GM18870 (cell line): ENCODE results near the gene NUDT12.

Source experiments
- ATAC-seq: cut with Tn5 transposase; IDR thresholded peaks from one replicate; pipeline ENCODE4 v1.9.1; 2021; ENCODE audit warnings: moderate library complexity; ENCODE audit not compliant: unreplicated experiment

The NUDT12 gene

DNA sequence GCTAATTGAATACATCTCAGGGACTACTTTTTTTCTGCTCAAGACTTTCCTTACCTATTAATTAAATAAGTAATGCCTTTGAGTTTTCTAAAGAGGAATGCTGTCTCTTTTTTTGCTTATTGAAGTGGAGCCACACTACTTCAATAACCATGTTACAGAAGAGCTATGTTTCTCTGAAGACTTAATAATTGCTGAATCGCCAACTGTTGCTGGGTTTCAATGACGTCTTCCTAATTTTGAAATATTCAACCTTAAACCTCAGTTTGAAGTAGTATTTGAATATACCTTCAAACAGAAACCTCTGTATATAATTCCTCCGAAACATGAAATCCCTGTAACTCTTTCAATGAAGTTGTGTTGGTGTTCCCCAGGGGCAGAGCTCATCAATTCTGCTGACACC is 21.0 kb downstream of the NUDT12 start:
- ATAC-seq: no peak

DNA sequence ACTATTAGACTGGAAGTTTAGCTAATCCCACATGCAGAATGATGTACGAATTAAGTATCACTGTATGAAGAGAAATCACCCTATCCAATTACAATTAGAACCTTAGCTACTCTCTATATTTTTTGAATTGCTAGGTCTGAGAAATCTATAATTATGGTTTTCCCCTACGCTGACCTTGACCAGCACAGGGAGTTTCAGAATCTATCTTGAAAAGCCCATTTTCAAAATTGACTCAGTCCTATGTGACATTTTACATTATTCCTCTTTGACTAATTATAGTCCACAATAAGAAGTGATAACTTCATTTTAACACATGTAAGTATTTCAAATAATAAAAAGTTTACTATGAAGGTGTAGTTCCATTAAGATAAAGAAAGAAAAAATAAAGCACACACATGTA is 21.5 kb downstream of the NUDT12 start:
- no peak for ATAC-seq

DNA sequence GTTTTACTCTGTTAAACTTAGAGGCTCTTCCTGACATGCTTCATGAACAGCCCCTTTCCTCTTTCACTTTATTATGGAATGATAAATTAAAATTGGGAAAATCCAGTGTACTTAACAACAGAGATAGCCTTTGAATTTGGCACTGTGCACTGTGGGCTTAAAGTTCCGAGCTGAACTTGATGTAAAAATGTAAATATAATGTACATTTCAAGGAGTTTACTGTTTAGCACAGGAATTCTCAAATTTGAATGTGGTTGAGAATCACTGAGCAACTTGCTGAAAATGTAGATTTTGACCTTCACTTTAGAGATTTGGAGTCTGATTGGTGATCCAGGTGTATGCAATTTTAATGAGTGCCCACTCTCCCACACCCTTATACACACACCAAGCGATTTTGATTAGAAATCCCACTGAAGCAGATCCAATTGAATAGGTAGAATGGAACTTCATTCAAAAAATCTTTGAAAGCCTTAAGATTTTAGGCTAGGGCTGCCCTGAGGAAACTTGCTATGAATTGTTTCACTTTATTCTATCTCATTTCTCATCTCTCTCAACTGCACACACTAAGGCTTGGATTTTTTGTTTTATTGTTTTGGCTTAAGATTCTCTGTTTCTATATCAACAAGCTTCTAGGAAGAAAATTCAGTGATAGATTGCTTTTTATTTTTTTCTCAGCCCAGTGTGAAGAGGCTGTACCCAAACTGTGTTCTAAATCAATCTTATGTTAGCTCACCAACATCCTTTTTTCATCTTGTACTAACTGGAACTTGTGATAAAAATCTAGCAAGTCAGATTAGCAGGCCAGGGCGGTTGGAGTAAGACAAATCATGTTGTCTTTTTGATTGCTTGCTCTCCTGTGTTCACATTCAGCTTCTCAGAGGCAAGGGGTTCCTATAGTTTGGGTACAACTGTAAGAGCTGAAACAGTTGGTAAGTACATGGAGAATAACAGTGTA is 22.9 kb downstream of the NUDT12 start:
- ATAC-seq: no peak

DNA sequence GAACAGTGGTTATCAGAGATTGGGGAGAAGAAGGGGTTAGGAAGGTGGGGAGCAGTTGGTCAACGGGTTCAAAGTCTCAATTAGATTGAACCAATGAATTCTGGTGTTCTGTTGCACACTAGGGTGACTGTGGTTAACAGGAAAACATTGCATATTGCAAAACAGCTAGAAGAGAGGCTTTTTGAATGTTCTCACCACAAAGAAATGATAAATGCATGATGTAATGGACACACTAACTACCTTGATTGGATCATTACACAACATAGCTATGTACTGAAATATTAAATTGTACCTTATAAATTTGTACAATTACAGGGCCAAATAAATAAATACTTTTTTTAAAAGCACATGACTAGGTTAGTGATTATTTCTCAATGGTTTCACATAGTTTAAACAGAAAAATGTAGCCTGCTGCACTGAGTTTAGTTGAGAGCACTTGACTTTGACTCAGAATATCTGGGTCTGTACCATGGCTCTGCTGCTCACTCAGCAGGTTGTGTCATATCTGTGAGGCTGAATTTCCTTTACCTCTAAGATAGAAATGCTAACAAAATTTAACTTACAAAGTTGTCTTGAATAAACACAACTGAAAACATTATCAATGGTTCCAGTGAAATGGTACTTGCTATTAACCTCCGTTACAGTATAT is 30.4 kb downstream of the NUDT12 start:
- no peak for ATAC-seq

DNA sequence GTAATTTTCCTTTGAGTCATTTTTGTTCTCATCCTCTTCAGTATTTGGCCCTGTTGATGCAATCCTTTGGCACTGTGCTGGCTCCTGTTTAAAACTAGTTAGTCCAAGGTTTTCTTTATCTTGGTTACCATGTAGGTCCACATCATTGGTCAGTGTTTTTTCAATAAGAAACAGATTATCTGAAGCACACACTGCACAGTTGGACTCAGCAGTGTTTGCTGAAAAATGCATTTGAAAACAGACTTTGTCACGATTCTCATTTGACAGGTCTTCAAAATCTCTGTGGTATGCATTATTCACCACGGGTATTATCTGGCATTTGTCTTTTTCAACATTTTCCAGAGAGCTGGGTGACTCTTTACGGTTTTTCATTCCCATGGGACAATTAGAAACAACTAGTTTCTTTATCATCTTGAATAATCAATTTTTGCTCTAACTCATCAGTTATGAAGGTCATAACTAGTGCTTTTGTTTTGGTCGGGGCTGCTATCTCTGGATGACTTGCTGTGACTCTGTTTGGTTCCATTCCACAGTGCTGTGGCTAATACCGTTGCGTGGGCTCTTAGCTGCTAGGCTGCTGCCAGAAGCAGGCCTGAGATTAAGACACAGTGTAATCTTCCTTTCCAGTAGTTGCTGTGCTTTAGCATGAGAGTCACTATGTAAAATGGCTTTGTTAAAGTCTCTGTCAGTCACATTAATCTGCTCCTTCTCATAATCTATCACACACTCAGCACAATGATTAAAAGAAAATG is 36.2 kb downstream of the NUDT12 start:
- no peak for ATAC-seq

DNA sequence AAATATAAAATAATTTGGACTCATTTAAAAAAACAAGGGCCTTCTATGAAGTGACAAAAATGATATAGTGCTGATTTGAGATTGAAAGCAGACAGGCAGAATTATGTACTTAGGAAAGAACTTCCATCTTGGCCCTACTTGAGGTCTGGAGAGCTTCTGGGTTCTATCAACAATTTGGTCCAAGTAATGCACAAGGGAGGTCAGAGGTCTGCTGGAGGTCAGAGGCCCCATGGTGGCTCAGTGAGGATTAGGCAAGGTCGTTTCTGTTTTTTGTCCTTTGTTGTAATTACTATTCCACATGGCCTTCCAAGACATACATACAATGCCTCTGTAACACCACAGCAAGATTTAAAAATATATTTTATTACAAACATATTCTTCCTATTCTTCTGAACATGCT is 37.2 kb downstream of the NUDT12 start:
- no peak for ATAC-seq

DNA sequence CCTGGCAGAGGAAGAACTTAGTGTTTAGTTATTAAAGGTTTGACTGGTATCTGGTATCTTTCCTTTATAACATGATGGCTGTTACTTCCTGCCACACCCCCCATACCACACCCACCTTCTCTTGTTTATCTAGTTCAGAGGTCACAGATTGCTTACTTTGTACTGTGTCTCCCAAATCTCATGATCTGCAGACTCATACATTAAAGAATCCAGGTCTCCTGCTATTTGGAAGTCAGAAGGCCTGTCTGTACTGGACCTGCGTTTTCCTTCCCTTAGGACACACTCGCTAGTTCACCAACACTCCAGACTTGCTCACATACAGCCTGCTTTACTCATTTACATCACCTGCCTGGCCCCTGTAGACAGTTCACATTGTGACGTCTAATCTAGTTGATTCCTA is 39.3 kb downstream of the NUDT12 start:
- ATAC-seq: no peak

DNA sequence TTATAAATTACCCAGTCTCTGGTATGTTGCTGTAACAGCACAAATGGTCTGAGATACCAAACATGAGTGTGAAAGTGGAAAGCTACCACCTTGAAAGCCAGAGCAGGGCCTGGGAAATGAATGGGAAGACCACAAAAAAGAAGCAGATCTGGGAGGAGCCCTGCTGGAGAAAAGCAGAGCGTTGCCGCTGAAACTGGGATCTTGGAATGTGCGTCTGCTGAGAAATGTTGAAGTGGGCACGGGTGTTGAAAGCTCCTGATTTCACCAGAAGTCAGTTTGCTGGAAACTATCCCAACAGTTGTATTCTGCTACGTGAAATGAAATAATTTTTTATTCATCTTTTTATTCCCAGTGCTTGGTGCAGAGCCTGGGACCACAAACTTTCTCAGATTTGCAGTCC is 40.0 kb downstream of the NUDT12 start:
- no peak for ATAC-seq

DNA sequence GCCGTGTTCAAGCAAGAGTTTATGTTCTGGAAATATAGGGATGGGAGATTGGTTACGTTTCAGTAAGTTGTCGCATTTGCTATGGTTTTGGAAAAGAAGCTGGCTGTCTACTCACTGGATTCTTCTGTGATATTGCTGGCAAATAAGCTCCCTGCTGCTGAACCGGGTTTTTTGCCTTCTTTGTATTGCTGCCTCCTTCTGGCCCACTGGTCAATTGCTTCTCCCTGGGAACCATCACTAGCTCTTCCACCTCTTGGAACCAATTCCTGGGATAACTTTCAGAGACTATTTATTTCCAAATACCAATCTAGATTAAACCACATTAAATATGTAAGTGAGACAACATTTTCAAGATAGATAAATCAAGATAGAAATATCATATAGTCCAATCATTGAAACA is 43.0 kb downstream of the NUDT12 start:
- no peak for ATAC-seq

DNA sequence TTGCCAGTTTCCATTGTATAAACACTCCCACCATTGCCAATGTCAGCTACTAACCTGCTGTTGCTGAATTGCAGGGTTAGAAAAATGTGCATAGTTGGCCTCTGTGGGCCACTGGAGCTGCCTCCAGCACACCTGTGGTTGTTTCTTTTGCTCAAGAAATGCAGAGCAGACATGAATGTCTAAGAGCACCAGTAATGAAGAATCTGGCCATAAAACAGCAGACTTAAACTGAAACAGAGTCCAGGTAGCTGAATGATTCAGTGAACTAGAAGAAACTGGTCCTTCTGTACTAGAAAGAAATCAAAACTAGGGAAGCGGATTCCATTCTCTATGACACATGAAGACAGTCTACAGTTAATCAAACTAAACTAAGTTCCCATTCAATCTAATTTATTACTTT is 48.2 kb downstream of the NUDT12 start:
- no peak for ATAC-seq

DNA sequence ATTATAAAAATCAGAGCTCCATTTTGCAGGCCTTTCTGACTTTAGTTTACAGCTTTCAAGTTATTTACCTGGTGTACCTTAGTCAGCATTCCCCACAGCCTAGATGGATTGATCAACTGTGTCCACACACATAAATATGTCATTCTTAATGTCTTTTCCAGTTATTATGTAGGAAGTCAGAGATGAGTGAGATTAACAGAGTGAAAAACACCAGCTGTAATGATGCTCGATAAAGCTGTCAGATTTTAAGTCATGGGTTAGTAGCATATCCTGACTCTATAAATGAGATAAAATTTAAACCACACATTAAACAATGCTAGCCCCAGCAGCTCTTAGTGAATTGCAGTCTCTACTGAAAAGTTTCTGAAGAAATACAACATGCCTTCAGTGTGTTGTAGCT is 48.9 kb downstream of the NUDT12 start:
- ATAC-seq: no peak

DNA sequence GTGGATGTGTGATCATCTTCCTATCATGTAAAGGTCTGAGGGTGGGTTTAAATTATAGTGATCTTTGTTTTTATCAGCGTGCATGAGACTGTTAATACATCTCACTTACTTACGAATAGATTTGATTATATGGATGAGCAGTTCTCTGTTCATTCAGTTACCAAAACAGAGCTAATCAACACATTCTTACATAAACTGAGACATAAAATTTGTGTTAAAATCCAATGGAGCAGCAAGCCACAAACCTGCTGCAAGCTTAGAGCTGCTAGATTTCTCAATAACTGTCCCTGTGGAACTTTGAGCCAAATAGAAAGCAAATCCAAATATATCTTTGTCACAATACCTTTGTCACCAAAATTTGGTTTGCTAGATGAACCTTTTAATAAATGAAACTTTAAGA is 50.1 kb downstream of the NUDT12 start:
- no peak for ATAC-seq

DNA sequence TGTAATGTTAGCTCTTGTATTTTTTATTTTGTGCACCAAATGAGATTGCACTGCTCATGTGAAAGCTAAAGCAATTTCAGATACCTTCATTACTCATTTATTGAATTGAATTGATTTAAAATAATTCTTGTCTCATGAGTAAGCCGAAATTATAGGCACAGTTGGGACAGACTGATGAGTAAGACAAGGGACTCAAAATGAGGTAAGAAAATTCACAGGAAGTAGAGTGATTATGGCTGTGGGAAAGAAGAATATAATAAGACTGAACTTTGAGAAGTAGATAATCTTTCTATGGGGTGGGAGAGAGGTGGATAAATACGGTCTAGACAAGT is 51.1 kb downstream of the NUDT12 start:
- ATAC-seq: no peak

DNA sequence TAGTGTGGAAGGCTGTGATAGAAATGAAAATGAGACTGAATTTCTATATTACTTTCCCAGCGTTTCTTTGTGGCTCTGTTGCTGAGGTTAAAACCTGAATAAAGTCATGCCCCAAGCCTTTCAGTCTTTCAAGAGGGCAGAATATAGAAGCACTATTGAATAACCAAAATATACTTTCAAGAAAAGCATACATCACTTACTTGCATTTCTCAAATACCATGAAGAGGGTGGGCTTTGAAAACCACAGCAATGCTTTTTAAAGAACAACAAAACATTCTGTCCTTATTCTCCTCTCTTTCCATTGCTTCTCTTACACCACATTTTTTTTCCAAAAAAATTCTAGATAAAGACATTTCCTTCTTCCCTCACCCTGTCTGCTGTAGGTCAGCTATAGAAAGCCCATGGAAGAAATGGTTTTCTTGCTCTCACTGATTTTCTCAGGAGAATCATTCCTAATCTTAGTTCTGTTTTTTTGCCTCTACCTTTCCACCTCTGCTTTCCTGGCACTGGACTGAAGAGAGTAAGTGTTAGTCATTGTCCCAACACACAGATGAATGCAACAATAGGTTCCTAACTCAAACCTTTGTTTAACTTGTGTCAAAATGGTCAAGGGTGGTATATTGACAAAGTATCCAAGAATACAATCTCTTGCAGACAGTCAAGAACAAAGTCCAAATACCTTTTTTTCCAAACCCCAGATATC is 51.6 kb downstream of the NUDT12 start:
- ATAC-seq: no peak

DNA sequence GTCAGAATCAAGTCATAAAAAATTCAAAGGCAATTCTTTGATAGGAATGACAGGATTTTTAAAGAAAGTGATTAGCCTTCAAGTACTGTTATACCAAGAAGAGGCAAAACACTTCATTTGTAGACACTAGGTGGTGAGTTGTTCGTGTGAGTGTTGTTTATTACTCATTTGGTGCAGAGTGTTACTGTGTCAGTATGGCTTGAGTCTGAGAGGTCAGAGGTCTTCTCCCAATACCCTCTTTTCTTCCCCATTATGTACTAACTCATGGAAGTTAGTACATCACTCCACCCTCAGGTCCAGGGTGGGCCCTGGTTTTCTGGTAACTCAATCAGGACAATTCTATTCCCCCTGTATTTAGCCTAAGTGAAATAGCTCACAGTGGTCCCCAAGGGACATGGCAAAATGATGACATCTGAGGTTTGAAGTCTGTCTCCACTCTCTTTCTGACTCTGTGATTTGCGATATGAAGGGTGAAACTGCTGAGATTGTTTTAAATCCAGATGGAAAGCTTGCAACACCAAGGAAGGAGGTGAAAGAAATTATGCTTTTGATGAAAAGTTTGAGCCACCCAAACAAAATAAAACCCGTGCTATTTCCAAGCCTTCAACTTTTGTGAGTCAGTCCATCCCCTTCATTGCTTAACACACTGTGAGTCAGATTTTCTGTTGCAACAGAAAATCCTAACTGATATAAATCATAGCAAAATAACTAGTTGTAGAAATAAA is 56.8 kb downstream of the NUDT12 start:
- ATAC-seq: no peak

DNA sequence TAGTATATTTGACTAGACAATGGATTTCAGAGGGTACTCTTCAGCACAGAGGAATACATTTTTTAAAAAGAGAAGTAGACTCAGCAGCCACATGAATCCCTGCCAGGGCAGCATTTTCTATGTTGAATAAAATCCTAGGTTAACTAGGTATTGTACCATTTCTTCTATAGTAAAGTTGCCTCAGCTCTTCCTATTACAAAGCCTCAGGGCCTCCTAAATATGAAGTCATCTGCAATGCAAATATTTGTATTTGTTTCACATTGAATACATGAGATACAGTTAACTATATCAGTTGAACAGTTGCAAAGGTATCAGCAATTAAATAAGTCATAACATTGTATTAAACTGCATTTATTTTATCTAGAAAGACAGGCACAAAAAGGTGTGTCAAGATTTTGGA is 59.5 kb downstream of the NUDT12 start:
- no peak for ATAC-seq

DNA sequence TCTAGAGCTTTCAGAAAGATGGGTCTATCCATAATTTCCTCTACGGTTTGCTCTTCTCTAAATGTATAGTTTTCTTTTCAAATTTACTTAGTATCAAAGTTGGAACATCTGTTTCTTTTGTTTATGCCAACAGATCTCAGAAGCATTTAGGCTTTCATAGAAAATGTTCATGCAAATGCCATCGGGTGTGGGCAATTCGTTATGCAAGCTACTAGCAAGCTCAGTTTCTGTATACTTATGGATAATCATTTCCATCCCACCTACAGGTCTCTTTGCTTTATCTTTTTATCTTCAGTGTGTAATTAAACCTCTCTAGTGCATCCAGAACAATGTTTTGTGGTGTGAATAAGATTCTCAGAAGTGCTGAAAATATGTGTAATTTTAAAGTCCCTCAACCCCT is 59.9 kb downstream of the NUDT12 start:
- no peak for ATAC-seq
